Measurements from ENCODE around the gene AKAP17A. TPM values are rescaled to one million over a fixed set of nuclear protein-coding genes. Genes with fewer than 3 reads are reported as not detected.

AKAP17A gene
- total RNA-seq, 6 donors from 2014 or later, result 40.9 to 193 (median 52.4) TPM

GRCh38 chrX:1584237-1585011, 7.0 kb upstream of the AKAP17A start:
- H3K9me3 ChIP-seq, result no peaks in the 10 kb centered on the region
- ATAC-seq (ENCODE audit: low FRiP score in 2 of 2) (no peak), DNase-seq (peak in 1 of 2 donors; percentile 32)
- WGBS, 2 donors, result 91 to 95% methylated on average over 7 to 8 of the region's 8 CpGs
- H3K4me1 ChIP-seq, result peaks cover 0 to 6% (median 3%) of the 10 kb centered on the region in 4 donors
- H3K27me3 ChIP-seq, result no peaks in the 10 kb centered on the region
- no peaks in the 10 kb centered on the region for H3K36me3 ChIP-seq
- no peak overlapping the region for H3K4me3 ChIP-seq
- no peak for TF ChIP-seq CTCF (IDR thresholded peaks at IDR 0.05)
- TF ChIP-seq POLR2A (IDR thresholded peaks at IDR 0.05), result no peak
- no peak overlapping the region for H3K27ac ChIP-seq

- WGBS, 2 donors, result 12 to 39% methylated on average over 5 of the region's 5 CpGs
- DNase-seq, result no peak
- peaks cover 0 to 6% (median 3%) of the 10 kb centered on the region in 4 donors for H3K4me1 ChIP-seq
- no peak for ATAC-seq (ENCODE audit: low FRiP score in 2 of 2)
- TF ChIP-seq POLR2AphosphoS5 (IDR thresholded peaks at IDR 0.05) (no peak), EP300 (IDR thresholded peaks at IDR 0.05) (no peak), POLR2A (IDR thresholded peaks at IDR 0.05) (no peak), CTCF (IDR thresholded peaks at IDR 0.05) (no peak)
- H3K4me3 ChIP-seq, result no peak overlapping the region
- no peaks in the 10 kb centered on the region for H3K36me3 ChIP-seq
- no peaks in the 10 kb centered on the region for H3K27me3 ChIP-seq
- H3K27ac ChIP-seq, result no peak overlapping the region
- H3K9me3 ChIP-seq, result no peaks in the 10 kb centered on the region
Observed at GRCh38 chrX:1587161-1587560, 4.2 kb upstream of the AKAP17A start.

GRCh38 chrX:1589356-1590130, 1.9 kb upstream of the AKAP17A start:
- no peak for ATAC-seq (ENCODE audit: low FRiP score in 2 of 2)
- 88 to 89% methylated on average over 10 to 12 of the region's 12 CpGs for WGBS, 2 donors
- DNase-seq, result no peak
- no peak overlapping the region for H3K4me3 ChIP-seq
- H3K9me3 ChIP-seq, result no peaks in the 10 kb centered on the region
- H3K4me1 ChIP-seq, result peaks cover 16 to 30% (median 21%) of the 10 kb centered on the region in 4 donors
- H3K36me3 ChIP-seq, result peaks cover 8 to 13% (median 12%) of the 10 kb centered on the region in 4 donors
- H3K27ac ChIP-seq, result no peak overlapping the region
- no peaks in the 10 kb centered on the region for H3K27me3 ChIP-seq
- TF ChIP-seq POLR2A (IDR thresholded peaks at IDR 0.05) (no peak), POLR2AphosphoS5 (IDR thresholded peaks at IDR 0.05) (no peak), CTCF (IDR thresholded peaks at IDR 0.05) (no peak), EP300 (IDR thresholded peaks at IDR 0.05) (no peak)

GRCh38 chrX:1591863-1592469, 562 bp downstream of the AKAP17A start:
- WGBS, 2 donors, result 0 to 1% methylated on average over 23 to 30 of the region's 35 CpGs
- DNase-seq, result no peak
- Histone ChIP-seq H3K27ac (peak overlapping the region; percentile 83 to 96 (median 93)), H3K27me3 (no peaks in the 10 kb centered on the region), H3K4me3 (peak overlapping the region; percentile 78 to 99 (median 92)), H3K9me3 (no peaks in the 10 kb centered on the region), H3K36me3 (peaks cover 27 to 37% (median 33%) of the 10 kb centered on the region in 4 donors), H3K4me1 (peaks cover 17 to 34% (median 20%) of the 10 kb centered on the region in 4 donors)
- peak; percentile 38 to 41 for ATAC-seq (ENCODE audit: low FRiP score in 2 of 2)
- TF ChIP-seq EP300 (IDR thresholded peaks at IDR 0.05), result no peak
- no peak for TF ChIP-seq POLR2AphosphoS5 (IDR thresholded peaks at IDR 0.05)
- TF ChIP-seq CTCF (IDR thresholded peaks at IDR 0.05), result no peak
- TF ChIP-seq POLR2A (IDR thresholded peaks at IDR 0.05), result no peak
